SJCRH30 (cell line): ENCODE measurements around the gene IGSF9. TPM values are rescaled to one million over a fixed set of nuclear protein-coding genes. Genes with fewer than 3 reads are reported as not detected.

Experiments used
- DNase-seq, 2 experiments: peaks; one replicate each; pipeline ENCODE4 v3.0.0-alpha.2; 2015 to 2020
- H3K27ac ChIP-seq: fragments of 250-450 bp; sonication (Bioruptor Pico); 2 replicates; pipeline ENCODE4 v1.5.1; 2020; ENCODE audit warnings: mild to moderate bottlenecking, moderate library complexity
- H3K27me3 ChIP-seq: fragments of 250-450 bp; sonication (Bioruptor Pico); 2 replicates; pipeline ENCODE4 v1.5.1; 2020; ENCODE audit warnings: mild to moderate bottlenecking, moderate library complexity
- H3K36me3 ChIP-seq: fragments of 250-450 bp; sonication (Bioruptor Pico); 2 replicates; pipeline ENCODE4 v1.5.1; 2020; ENCODE audit warnings: mild to moderate bottlenecking, moderate library complexity
- H3K4me1 ChIP-seq: fragments of 250-450 bp; sonication (Bioruptor Pico); 2 replicates; pipeline ENCODE4 v1.5.1; 2020; ENCODE audit warnings: mild to moderate bottlenecking, moderate library complexity
- H3K4me3 ChIP-seq: fragments of 250-450 bp; sonication (Bioruptor Pico); 2 replicates; pipeline ENCODE4 v1.5.1; 2020; ENCODE audit warnings: mild to moderate bottlenecking, moderate library complexity
- H3K9me3 ChIP-seq: fragments of 250-450 bp; sonication (Bioruptor Pico); replicated peaks from 2 replicates; pipeline ENCODE4 v1.5.1; 2020; ENCODE audit warnings: mild to moderate bottlenecking, moderate library complexity
- total RNA-seq: library from RNA; depleted of rRNA; stranded (reverse); fragments of >200 nt; shearing (Covaris generic); gene quantifications from 2 replicates; pipeline ENCODE4 v1.2.3, GENCODE V29; 2014; rRNA removed

The IGSF9 gene
- total RNA-seq, 1 experiment from 2014 or later: 0.06 TPM

GRCh38 chr1:159884296-159884695 lies 61.1 kb downstream of the IGSF9 start:
- H3K27ac ChIP-seq: no peak overlapping the region
- DNase-seq: no peak
- no peak overlapping the region for H3K4me3 ChIP-seq
- no peaks in the 10 kb centered on the region for H3K27me3 ChIP-seq
- H3K4me1 ChIP-seq: peaks cover 8% of the 10 kb centered on the region; the same call in 1 of the 2 replicates
- no peaks in the 10 kb centered on the region for H3K36me3 ChIP-seq
- H3K9me3 ChIP-seq: no peaks in the 10 kb centered on the region; the same call in 1 of the 2 replicates

DNA sequence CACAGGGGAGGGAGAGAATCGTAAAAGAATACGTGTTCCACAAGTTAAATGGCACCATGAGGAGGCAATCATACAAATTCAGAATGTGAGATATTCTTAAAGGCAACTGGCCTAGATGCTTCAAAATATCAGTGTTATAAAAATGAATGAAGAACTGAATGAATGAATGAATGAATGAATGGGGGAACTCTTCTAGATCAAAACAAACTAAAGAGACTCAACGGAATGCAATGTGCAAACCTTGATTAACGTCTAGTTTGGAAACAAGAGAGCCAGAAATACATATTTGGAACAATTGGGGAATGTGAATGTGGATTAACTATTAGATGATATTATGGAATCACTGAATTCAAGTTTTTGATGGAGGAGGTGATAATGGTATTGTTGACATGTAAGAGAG lies 62.3 kb downstream of the IGSF9 start:
- DNase-seq: no peak
- H3K27me3 ChIP-seq: no peaks in the 10 kb centered on the region
- H3K9me3 ChIP-seq: no peaks in the 10 kb centered on the region; the same call in 1 of the 2 replicates

DNA sequence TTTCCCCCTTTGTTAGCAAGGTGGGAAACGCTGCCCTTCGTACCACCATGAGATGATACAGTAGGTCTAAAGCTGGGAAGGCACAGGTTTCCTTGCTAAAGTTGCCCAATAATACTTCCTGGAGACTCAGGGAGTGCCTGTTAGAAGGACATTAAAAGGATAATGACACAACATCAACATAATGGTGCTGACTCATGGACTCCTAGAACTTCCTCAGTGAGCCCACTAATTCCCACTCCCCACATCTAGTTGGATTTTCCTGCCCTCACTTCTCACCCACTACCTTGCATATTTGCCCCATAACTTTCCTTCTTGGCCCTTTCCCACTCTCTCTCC lies 62.9 kb downstream of the IGSF9 start:
- Histone ChIP-seq H3K9me3 (no peaks in the 10 kb centered on the region; the same call in 1 of the 2 replicates), H3K4me1 (peaks cover 8% of the 10 kb centered on the region; the same call in 1 of the 2 replicates), H3K4me3 (no peak overlapping the region), H3K36me3 (no peaks in the 10 kb centered on the region), H3K27me3 (no peaks in the 10 kb centered on the region), H3K27ac (no peak overlapping the region)
- DNase-seq: no peak

More for the DNA sequence above, 62.3 kb downstream of the IGSF9 start:
- no peak overlapping the region for H3K4me3 ChIP-seq
- H3K36me3 ChIP-seq: no peaks in the 10 kb centered on the region
- no peak overlapping the region for H3K27ac ChIP-seq
- peaks cover 8% of the 10 kb centered on the region; the same call in 1 of the 2 replicates for H3K4me1 ChIP-seq

DNA sequence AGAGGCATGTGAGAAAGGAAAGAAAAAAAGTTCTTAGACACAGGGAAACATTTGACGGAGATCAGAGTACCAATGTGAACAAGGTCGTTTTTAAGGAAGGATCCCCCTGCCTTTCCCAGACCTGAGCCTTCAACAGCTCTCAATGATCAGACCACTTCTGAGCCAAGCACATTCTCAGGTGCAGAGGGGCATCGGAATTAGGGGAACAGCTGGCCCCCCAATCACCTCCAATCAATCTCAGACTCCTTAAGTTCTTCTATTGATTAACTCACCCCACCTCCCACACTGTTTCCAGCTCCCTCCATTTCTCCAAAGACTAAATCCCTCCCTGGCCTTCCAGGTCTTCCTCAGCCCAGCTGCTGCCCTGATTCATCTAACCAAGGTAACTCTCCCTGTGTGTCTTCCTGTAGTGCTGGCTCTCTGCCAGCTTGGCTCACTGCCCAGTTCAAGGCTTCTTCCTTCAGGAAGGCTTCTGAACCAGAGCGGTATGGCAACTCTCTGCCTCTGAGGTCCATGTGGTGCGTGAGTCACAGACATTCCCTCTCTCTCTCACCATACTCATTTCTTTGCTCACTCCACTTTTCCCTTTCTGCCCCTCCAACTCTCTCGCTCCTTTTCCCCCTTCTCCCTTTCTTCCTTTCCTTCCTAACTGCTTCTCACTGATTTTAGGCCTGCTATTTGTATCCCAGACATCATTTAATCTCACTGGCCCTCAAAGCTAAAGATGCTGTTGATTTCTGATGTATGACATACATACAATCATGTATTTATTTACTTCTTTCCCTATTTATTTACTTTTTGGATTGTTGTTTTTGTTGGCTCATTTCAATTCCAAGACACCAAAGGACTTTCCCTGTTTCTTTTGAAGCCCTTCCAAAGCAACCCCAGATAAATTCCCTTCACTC lies 63.5 kb downstream of the IGSF9 start:
- DNase-seq: peak; percentile 75 to 81
- H3K4me3 ChIP-seq: no peak overlapping the region
- no peak overlapping the region for H3K27ac ChIP-seq

DNA sequence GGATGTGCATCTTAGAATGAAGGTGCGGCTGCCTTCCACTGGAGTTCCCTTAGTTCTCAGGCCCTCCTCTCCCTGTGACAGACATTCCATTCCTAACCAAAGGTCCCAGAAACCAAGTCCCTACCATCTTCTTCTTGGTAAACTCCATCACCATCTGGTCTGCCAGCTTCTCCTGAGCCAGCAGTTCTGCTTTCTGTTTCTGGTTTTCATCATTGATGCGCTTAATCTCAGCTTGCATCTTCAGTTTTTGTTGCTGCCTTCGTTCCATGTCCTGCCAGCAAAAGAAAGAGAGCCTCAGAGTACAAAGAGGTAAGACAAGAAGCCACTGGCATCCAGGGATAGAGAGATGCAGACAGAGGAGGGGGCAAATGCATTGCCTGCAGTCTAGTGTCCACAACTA lies 65.0 kb downstream of the IGSF9 start:
- no peaks in the 10 kb centered on the region for H3K36me3 ChIP-seq
- no peak for DNase-seq
- H3K4me3 ChIP-seq: no peak overlapping the region
- no peaks in the 10 kb centered on the region for H3K27me3 ChIP-seq
- peaks cover 8% of the 10 kb centered on the region; the same call in 1 of the 2 replicates for H3K4me1 ChIP-seq
- no peak overlapping the region for H3K27ac ChIP-seq
- no peaks in the 10 kb centered on the region; the same call in 1 of the 2 replicates for H3K9me3 ChIP-seq

More for the DNA sequence above, 63.5 kb downstream of the IGSF9 start:
- Histone ChIP-seq H3K9me3 (no peaks in the 10 kb centered on the region; the same call in 1 of the 2 replicates), H3K36me3 (no peaks in the 10 kb centered on the region), H3K4me1 (peaks cover 8% of the 10 kb centered on the region; the same call in 1 of the 2 replicates), H3K27me3 (no peaks in the 10 kb centered on the region)

GRCh38 chr1:159879977-159880376 lies 65.4 kb downstream of the IGSF9 start:
- no peak for DNase-seq
- H3K36me3 ChIP-seq: no peaks in the 10 kb centered on the region
- H3K9me3 ChIP-seq: no peaks in the 10 kb centered on the region; the same call in 1 of the 2 replicates
- H3K4me1 ChIP-seq: peaks cover 8% of the 10 kb centered on the region; the same call in 1 of the 2 replicates
- H3K4me3 ChIP-seq: no peak overlapping the region
- H3K27me3 ChIP-seq: no peaks in the 10 kb centered on the region
- H3K27ac ChIP-seq: no peak overlapping the region

- Histone ChIP-seq H3K4me1 (peaks cover 8% of the 10 kb centered on the region; the same call in 1 of the 2 replicates), H3K36me3 (no peaks in the 10 kb centered on the region), H3K9me3 (no peaks in the 10 kb centered on the region; the same call in 1 of the 2 replicates), H3K27me3 (0 out of 2 replicates have a peak, but pooled peaks cover 5% of the 10 kb centered on the region), H3K27ac (no peak overlapping the region), H3K4me3 (no peak overlapping the region)
- no peak for DNase-seq
Observed at GRCh38 chr1:159879136-159879535, 66.3 kb downstream of the IGSF9 start.

- peaks cover 8% of the 10 kb centered on the region; the same call in 1 of the 2 replicates for H3K4me1 ChIP-seq
- no peak overlapping the region for H3K4me3 ChIP-seq
- H3K36me3 ChIP-seq: no peaks in the 10 kb centered on the region
- peak; percentile 22 to 52 for DNase-seq
- H3K27ac ChIP-seq: no peak overlapping the region
- H3K9me3 ChIP-seq: no peaks in the 10 kb centered on the region; the same call in 1 of the 2 replicates
- 0 out of 2 replicates have a peak, but pooled peaks cover 5% of the 10 kb centered on the region for H3K27me3 ChIP-seq
Observed at GRCh38 chr1:159877695-159878444, 67.5 kb downstream of the IGSF9 start.

Other genes with a start within 250 kb of the IGSF9 start
- not detected in 2 replicates for gene CRP, start 231.0 kb downstream of the IGSF9 start, total RNA-seq
- gene DUSP23, start 164.7 kb downstream of the IGSF9 start, total RNA-seq: not detected in 2 replicates
- gene FCRL6, start 143.3 kb downstream of the IGSF9 start, total RNA-seq: not detected in 2 replicates
- 0.05 TPM in 1 of 2 replicates, not detected in the other for gene SLAMF8, start 118.7 kb downstream of the IGSF9 start, total RNA-seq
- not detected in 2 replicates for gene VSIG8, start 83.0 kb downstream of the IGSF9 start, total RNA-seq
- gene CFAP45, start 45.4 kb downstream of the IGSF9 start, total RNA-seq: 0.41 and 0.42 TPM in 2 replicates
- gene TAGLN2, start 20.1 kb downstream of the IGSF9 start, total RNA-seq: 82.6 and 85.4 TPM in 2 replicates
- not detected in 2 replicates for gene SLAMF9, start 8.6 kb upstream of the IGSF9 start, total RNA-seq
- 5.0 and 6.3 TPM in 2 replicates for gene PIGM, start 86.4 kb upstream of the IGSF9 start, total RNA-seq
- 0.14 TPM in 1 of 2 replicates, not detected in the other for gene KCNJ10, start 124.5 kb upstream of the IGSF9 start, total RNA-seq
- not detected in 2 replicates for gene KCNJ9, start 135.9 kb upstream of the IGSF9 start, total RNA-seq
- gene IGSF8, start 153.0 kb upstream of the IGSF9 start, total RNA-seq: 5.4 and 6.8 TPM in 2 replicates
- gene ATP1A2, start 170.1 kb upstream of the IGSF9 start, total RNA-seq: 40.2 and 44.2 TPM in 2 replicates
- gene ATP1A4, start 206.0 kb upstream of the IGSF9 start, total RNA-seq: not detected in 2 replicates
- 0.15 and 0.49 TPM in 2 replicates for gene CASQ1, start 245.0 kb upstream of the IGSF9 start, total RNA-seq